ENCODE data around the gene NOTCH3. TPM values are rescaled to one million over a fixed set of nuclear protein-coding genes. Genes with fewer than 3 reads are reported as not detected.

Gene NOTCH3
- total and polyA plus RNA-seq, 2 of the 8 experiments (the other 6 are each of a cell fraction or from before 2014, with no cell fraction given), result 37.5 to 107 TPM

DNA sequence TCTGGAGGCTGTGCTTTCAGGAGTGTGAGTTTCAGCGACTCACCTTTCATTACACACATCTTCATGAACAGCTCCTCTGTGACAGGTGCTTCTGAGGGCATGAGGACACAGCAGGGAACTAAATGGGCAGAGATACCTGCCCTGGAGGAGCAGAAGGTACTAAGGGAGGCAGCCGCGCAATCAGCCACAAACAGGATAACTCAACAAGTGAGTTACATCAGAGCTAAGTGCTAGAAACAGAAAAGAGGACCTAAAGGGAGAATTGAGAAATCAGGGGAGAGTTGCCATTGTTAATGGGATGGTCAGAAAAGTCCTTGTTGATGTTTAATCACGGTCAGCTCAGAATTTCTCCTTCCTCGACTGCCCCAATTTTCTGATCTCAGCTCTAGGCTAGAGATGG, 51.1 kb downstream of the NOTCH3 start (continued):
- TF ChIP-seq, protein P1, sequence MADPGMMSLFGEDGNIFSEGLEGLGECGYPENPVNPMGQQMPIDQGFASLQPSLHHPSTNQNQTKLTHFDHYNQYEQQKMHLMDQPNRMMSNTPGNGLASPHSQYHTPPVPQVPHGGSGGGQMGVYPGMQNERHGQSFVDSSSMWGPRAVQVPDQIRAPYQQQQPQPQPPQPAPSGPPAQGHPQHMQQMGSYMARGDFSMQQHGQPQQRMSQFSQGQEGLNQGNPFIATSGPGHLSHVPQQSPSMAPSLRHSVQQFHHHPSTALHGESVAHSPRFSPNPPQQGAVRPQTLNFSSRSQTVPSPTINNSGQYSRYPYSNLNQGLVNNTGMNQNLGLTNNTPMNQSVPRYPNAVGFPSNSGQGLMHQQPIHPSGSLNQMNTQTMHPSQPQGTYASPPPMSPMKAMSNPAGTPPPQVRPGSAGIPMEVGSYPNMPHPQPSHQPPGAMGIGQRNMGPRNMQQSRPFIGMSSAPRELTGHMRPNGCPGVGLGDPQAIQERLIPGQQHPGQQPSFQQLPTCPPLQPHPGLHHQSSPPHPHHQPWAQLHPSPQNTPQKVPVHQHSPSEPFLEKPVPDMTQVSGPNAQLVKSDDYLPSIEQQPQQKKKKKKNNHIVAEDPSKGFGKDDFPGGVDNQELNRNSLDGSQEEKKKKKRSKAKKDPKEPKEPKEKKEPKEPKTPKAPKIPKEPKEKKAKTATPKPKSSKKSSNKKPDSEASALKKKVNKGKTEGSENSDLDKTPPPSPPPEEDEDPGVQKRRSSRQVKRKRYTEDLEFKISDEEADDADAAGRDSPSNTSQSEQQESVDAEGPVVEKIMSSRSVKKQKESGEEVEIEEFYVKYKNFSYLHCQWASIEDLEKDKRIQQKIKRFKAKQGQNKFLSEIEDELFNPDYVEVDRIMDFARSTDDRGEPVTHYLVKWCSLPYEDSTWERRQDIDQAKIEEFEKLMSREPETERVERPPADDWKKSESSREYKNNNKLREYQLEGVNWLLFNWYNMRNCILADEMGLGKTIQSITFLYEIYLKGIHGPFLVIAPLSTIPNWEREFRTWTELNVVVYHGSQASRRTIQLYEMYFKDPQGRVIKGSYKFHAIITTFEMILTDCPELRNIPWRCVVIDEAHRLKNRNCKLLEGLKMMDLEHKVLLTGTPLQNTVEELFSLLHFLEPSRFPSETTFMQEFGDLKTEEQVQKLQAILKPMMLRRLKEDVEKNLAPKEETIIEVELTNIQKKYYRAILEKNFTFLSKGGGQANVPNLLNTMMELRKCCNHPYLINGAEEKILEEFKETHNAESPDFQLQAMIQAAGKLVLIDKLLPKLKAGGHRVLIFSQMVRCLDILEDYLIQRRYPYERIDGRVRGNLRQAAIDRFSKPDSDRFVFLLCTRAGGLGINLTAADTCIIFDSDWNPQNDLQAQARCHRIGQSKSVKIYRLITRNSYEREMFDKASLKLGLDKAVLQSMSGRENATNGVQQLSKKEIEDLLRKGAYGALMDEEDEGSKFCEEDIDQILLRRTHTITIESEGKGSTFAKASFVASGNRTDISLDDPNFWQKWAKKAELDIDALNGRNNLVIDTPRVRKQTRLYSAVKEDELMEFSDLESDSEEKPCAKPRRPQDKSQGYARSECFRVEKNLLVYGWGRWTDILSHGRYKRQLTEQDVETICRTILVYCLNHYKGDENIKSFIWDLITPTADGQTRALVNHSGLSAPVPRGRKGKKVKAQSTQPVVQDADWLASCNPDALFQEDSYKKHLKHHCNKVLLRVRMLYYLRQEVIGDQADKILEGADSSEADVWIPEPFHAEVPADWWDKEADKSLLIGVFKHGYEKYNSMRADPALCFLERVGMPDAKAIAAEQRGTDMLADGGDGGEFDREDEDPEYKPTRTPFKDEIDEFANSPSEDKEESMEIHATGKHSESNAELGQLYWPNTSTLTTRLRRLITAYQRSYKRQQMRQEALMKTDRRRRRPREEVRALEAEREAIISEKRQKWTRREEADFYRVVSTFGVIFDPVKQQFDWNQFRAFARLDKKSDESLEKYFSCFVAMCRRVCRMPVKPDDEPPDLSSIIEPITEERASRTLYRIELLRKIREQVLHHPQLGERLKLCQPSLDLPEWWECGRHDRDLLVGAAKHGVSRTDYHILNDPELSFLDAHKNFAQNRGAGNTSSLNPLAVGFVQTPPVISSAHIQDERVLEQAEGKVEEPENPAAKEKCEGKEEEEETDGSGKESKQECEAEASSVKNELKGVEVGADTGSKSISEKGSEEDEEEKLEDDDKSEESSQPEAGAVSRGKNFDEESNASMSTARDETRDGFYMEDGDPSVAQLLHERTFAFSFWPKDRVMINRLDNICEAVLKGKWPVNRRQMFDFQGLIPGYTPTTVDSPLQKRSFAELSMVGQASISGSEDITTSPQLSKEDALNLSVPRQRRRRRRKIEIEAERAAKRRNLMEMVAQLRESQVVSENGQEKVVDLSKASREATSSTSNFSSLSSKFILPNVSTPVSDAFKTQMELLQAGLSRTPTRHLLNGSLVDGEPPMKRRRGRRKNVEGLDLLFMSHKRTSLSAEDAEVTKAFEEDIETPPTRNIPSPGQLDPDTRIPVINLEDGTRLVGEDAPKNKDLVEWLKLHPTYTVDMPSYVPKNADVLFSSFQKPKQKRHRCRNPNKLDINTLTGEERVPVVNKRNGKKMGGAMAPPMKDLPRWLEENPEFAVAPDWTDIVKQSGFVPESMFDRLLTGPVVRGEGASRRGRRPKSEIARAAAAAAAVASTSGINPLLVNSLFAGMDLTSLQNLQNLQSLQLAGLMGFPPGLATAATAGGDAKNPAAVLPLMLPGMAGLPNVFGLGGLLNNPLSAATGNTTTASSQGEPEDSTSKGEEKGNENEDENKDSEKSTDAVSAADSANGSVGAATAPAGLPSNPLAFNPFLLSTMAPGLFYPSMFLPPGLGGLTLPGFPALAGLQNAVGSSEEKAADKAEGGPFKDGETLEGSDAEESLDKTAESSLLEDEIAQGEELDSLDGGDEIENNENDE (IDR thresholded peaks at IDR 0.05; ENCODE audit: insufficient replicate concordance, low read length), result no peak
- TF ChIP-seq ZNF274 (IDR thresholded peaks at IDR 0.05; ENCODE audit: borderline replicate concordance, extremely low read depth, low read length) (no peak), HDAC2 (IDR thresholded peaks at IDR 0.05; ENCODE audit: borderline replicate concordance in 1 of 2, low read depth in 2 of 2, low read length in 2 of 2) (no peak), TAF7 (optimal IDR thresholded peaks at IDR 0.05; ENCODE audit: borderline replicate concordance, low read depth, low read length) (no peak), SP1 (IDR thresholded peaks at IDR 0.05; ENCODE audit: low read depth, low read length) (no peak), KDM5A (IDR thresholded peaks at IDR 0.05; ENCODE audit: low read length) (no peak), EP300 (IDR thresholded peaks at IDR 0.05; ENCODE audit: borderline replicate concordance in 1 of 2, low read depth in 2 of 2, low read length in 2 of 2) (no peak), RNF2 (IDR thresholded peaks at IDR 0.05; ENCODE audit: borderline replicate concordance, low read depth, low read length, missing control alignments, poor library complexity, severe bottlenecking) (no peak), GTF2F1 (IDR thresholded peaks at IDR 0.05; ENCODE audit: borderline replicate concordance, low read depth, low read length) (no peak), TEAD4 (IDR thresholded peaks at IDR 0.05; ENCODE audit: low read depth, low read length) (no peak), FOSL1 (IDR thresholded peaks at IDR 0.05; ENCODE audit: insufficient read depth, low read depth, low read length) (no peak)

Measured in H1 (cell line).